NCI-H82 treated with DMSO at 0.1 percent for 48 hours (cell line): ENCODE data around the gene SLC25A21.

Source experiments
- DNase-seq: peaks from one replicate; lab custom pipeline; 2025; ENCODE audit not compliant: unreplicated experiment; lab: John Stamatoyannopoulos, UW

Gene SLC25A21

GRCh38 chr14:37144729-37145363, 27.6 kb downstream of the SLC25A21 start:
- no peak for DNase-seq

- DNase-seq: no peak
These were observed 28.9 kb downstream of the SLC25A21 start for GRCh38 chr14:37143475-37143874.

- no peak for DNase-seq
These were observed 29.5 kb downstream of the SLC25A21 start for GRCh38 chr14:37142835-37143401.

- no peak for DNase-seq
These were observed 32.2 kb downstream of the SLC25A21 start for GRCh38 chr14:37140176-37140575.

GRCh38 chr14:37139710-37140109, 32.7 kb downstream of the SLC25A21 start:
- no peak for DNase-seq

- no peak for DNase-seq
These were observed 33.5 kb downstream of the SLC25A21 start for GRCh38 chr14:37138898-37139297.

- no peak for DNase-seq
These were observed 39.0 kb downstream of the SLC25A21 start for GRCh38 chr14:37133284-37133913.

- DNase-seq: no peak
These were observed 41.2 kb downstream of the SLC25A21 start for GRCh38 chr14:37131205-37131604.

GRCh38 chr14:37129047-37129446, 43.4 kb downstream of the SLC25A21 start:
- no peak for DNase-seq

- no peak for DNase-seq
These were observed 47.8 kb downstream of the SLC25A21 start for GRCh38 chr14:37124614-37125013.

- no peak for DNase-seq
These were observed 49.3 kb downstream of the SLC25A21 start for GRCh38 chr14:37122919-37123639.

- no peak for DNase-seq
These were observed 50.1 kb downstream of the SLC25A21 start for GRCh38 chr14:37122288-37122687.

GRCh38 chr14:37118673-37119366, 53.6 kb downstream of the SLC25A21 start:
- DNase-seq: no peak

- no peak for DNase-seq
These were observed 55.2 kb downstream of the SLC25A21 start for GRCh38 chr14:37116933-37117849.

GRCh38 chr14:37115406-37115805, 57.0 kb downstream of the SLC25A21 start:
- DNase-seq: no peak

- DNase-seq: no peak
These were observed 57.8 kb downstream of the SLC25A21 start for GRCh38 chr14:37114559-37114958.

GRCh38 chr14:37114002-37114401, 58.4 kb downstream of the SLC25A21 start:
- DNase-seq: no peak

GRCh38 chr14:37098132-37098531, 74.3 kb downstream of the SLC25A21 start:
- no peak for DNase-seq

GRCh38 chr14:37094502-37094901, 77.9 kb downstream of the SLC25A21 start:
- no peak for DNase-seq

- no peak for DNase-seq
These were observed 79.0 kb downstream of the SLC25A21 start for GRCh38 chr14:37093364-37093763.
